GM11168 (cell line): ENCODE measurements around the gene TAF5.
"Not testable (repeated sequence)": the region's sequence is repeated elsewhere in the genome, so short reads cannot be mapped to it uniquely, and the experiment has no call there.

Source experiments
- in situ Hi-C: fragments of 300-500 bp; cut with MboI; formaldehyde crosslinking; loops from one replicate; pipeline ENCODE4 v1.12.0; 2022; ENCODE audit warnings: low sequenced_read_pairs; ENCODE audit not compliant: unreplicated experiment

The TAF5 gene

GRCh38 chr10:103367782-103368518, at the start of gene TAF5:
Gene TAF5 (plus strand): TSS chr10:103367976. CDS start chr10:103367990, 14 bp downstream.
- in situ Hi-C loops, result no loop called here

GRCh38 chr10:103327906-103328305, 39.9 kb upstream of the TAF5 start:
- in situ Hi-C loops, result no loop called here

DNA sequence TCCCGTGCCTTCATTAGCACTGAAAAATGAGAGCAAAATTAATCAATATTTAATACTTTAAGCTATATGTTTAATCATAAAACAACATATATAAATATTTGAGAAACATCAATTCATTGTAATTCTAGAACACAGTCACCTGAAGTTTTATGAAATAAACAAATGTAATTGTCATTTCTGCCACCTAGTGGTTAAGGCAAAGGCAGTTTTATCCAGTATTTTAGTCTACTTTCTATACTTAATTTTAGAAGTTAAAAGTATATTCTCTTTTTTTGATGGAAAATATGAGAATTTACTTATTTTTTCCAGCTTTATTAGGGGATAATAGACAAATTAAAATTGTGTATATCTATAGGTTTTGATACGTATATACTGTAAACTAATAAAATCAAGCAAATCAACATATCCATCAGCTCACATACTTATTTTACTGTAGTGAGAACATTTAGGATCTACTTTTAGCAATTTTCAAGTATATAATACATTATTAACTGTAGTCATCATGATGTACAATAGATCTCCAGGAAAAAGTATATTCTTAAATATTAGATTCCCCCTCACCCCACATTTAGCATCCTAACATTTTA, 33.7 kb upstream of the TAF5 start:
- in situ Hi-C loops, result no loop called here

DNA sequence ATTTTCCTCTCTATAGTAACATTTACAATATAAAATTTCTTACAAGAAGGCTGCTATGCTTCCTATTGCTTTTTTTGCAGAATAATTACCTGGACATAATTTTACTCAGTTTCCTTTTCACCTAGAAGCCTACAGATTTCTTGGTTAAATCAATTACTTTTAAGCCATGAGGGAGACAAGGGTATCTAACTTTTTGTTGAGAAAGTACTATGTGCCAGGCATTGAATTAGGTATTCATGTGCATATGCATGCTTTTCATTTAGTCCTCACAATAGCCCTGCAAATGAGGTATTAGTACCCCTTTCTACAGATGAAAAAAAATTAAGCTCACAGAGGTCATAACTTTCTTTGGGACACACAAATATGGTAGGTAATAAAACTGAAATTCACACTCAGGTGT, 33.2 kb upstream of the TAF5 start:
- in situ Hi-C loops, result no loop called here

DNA sequence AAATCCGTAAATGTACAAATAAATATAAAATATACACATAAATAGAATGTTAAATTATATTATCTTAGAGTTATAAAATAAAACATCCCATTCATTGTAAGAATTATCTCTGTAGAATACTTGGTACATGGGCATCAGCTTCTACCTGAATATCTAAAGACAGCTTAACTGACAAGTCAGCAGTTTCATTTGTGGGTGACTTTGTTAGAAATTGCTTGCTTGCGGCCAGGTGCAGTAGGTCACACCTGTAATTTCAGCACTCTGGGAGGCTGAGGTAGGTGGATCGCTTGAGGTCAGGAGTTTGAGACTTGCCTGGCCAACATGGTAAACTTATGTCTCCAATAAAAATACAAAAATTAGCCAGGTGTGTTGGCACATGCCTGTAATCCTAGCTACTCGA, 31.4 kb upstream of the TAF5 start:
- in situ Hi-C loops, result no loop called here

GRCh38 chr10:103350175-103350516, 17.6 kb upstream of the TAF5 start:
- in situ Hi-C loops, result no loop called here

- in situ Hi-C loops, result no loop called here
Measured at GRCh38 chr10:103350517-103351260, 17.1 kb upstream of the TAF5 start, which contains the start of gene PCGF6. Gene PCGF6 (minus strand): TSS chr10:103351140. CDS start chr10:103351066, 74 bp downstream.

DNA sequence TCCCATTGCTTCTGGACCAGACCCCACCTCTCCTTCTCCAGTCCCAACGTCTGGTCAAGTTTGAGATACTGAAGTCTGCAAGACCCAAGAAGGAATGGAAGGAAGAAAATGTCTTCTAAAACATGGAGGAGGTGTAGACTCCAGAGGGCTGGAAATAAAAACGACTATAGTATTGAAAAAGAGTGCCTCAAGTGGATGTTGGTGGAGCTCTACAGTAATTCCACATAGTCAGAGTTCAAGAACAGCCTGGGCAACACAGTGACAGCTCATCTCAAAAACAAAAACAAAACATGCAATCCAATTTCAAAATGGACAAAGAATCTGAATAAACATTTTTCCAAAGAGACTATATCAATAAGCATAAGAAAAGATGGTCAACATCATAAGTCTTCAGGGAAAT, 14.5 kb upstream of the TAF5 start:
- in situ Hi-C loops, result no loop called here

GRCh38 chr10:103354567-103354966, 13.2 kb upstream of the TAF5 start:
- in situ Hi-C loops, result not testable (repeated sequence)

GRCh38 chr10:103355906-103356599, 11.7 kb upstream of the TAF5 start:
- in situ Hi-C loops, result no loop called here

DNA sequence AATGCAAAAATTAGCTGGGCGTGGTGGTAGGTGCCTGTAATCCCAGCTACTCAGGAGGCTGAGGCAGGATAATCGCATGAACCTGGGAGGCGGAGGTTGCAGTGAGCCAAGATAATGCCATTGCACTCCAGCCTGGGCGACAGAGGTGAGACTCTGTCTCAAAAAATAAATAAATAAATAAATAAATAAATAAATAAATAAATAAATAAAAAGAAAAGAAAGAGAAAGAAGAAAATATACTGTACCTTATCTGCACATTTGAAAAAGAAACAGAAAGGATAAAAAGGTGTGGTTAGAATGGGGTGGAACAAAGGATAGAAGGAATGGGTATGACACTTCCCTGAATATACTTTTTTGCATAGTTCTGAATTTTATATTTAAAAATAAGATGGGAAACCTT, 8.3 kb upstream of the TAF5 start:
- in situ Hi-C loops, result not testable (repeated sequence)

- in situ Hi-C loops, result not testable (repeated sequence)
Measured at GRCh38 chr10:103360791-103361190, 7.0 kb upstream of the TAF5 start.

GRCh38 chr10:103367379-103367781, 396 bp upstream of the TAF5 start:
- in situ Hi-C loops, result no loop called here

- in situ Hi-C loops, result no loop called here
Measured at GRCh38 chr10:103373544-103373943, 5.8 kb downstream of the TAF5 start.

DNA sequence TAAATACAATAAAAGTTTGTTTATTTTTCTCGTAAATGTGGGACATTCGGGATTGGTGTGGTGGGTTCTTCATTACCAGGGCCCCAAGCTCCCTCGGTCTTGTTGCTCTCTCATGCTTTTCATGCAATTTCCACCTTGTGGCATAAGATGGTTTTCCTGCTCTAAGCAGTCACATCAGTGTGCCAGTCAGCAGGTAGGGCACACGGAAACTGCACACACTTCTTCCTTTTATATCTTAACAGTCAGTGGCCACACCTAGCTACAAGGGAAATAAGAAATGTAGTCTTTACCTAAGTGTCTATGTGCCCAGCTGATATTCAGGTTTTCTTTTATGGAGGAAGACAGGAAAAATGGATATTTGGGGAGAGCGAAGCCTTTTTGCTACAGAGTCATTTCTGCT, 6.5 kb downstream of the TAF5 start:
- in situ Hi-C loops, result no loop called here

DNA sequence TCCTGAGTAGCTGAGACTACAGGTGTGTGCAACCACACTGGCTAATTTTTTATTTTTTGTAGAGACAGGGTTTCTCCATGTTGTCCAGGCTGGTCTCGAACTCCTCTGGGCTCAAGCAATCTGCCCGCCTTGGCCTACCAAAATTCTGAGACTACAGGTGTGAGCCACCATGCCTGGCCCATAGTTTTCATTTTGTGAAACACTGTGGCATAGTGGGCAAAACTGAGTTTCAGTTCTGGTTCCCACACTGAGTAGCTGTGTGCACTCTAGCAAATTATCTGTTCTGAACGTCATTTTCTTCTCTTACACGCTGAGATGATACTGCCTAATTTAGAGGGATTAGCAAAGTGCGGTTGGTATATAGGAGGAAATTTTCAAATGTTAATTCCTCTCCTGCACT, 15.0 kb downstream of the TAF5 start:
- in situ Hi-C loops, result no loop called here

- in situ Hi-C loops, result no loop called here
Measured at GRCh38 chr10:103394180-103394579, 26.4 kb downstream of the TAF5 start.

GRCh38 chr10:103395754-103396066, 27.9 kb downstream of the TAF5 start:
- in situ Hi-C loops, result no loop called here

GRCh38 chr10:103396067-103396788, 28.5 kb downstream of the TAF5 start, which contains the start of the genes ATP5MK and PDCD11:
Gene ATP5MK (minus strand): TSS chr10:103396475. CDS start chr10:103392457, 4,018 bp downstream.
Gene PDCD11 (plus strand): TSS chr10:103396626. CDS start chr10:103398427, 1,801 bp downstream.
- in situ Hi-C loops, result no loop called here

DNA sequence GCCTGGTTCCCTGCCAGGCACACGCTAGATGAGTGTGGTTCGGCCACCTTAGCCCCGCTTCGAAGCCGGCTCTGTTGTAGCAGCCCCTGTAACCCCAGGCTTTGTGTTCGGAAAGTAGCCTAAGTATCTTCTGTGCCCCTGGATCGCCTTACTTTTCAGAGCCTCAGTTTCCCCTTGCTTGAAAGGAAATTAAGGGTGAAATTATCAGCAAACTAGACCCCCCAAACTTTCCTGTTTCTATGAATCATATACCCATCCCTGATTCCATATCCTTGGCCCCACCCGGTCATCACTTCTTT, 29.0 kb downstream of the TAF5 start:
- in situ Hi-C loops, result no loop called here
